ENCODE data around the gene ZNF561.

GRCh38 chr19:9565900-9566705, 54.9 kb downstream of the ZNF561 start:
- TF ChIP-seq POLR2A (IDR thresholded peaks at IDR 0.05; ENCODE audit: extremely low read depth, insufficient read length) (no peak), CTCF (IDR thresholded peaks at IDR 0.05; ENCODE audit: low read depth, low read length) (no peak)

All from NB4 (cell line).